ENCODE measurements around the gene RNF114. TPM values are rescaled to one million over a fixed set of nuclear protein-coding genes. Genes with fewer than 3 reads are reported as not detected.
A peak's percentile ranks its signal among the peaks of the same experiment; 100 is the strongest.

Gene RNF114
- polyA plus RNA-seq, 1 of the 3 experiments (the other 2 are of a cell fraction): 55.0 TPM

- H3K27me3 ChIP-seq (ENCODE audit: insufficient read depth): no peaks in the 10 kb centered on the region
- 49% methylated on average over 12 of the region's 18 CpGs for WGBS (ENCODE audit: low lambda C conversion rate)
- POLR2A ChIA-PET: interaction anchor here (0.6 to 4.2 kb wide), 15 partner anchors 10 to 190 kb away, joined by 3 to 27 read pairs (median 5); no protein-coding TSS in a partner anchor
- peaks cover 20 to 53% of the 10 kb centered on the region in 2 experiments for H3K4me1 ChIP-seq (ENCODE audit: control insufficient read depth in 1 of 2, insufficient read depth in 2 of 2, low read depth in 1 of 2, low read length in 1 of 2)
- H3F3A ChIP-seq (replicated peaks; ENCODE audit: insufficient read depth): peaks cover 34% of the 10 kb centered on the region
- H3K79me2 ChIP-seq (ENCODE audit: insufficient read depth): peaks cover 54% of the 10 kb centered on the region
- CTCF ChIA-PET: interaction anchor here (0.6 to 22.2 kb wide), 12 partner anchors 28 to 195 kb away, joined by 3 to 807 read pairs (median 4); no protein-coding TSS in a partner anchor
- peaks cover 3 to 6% of the 10 kb centered on the region in 2 experiments for H3K36me3 ChIP-seq (replicated peaks in 1 of 2; ENCODE audit: control insufficient read depth in 1 of 2, insufficient read depth in 2 of 2, low read length in 1 of 2)
- H3K4me3 ChIP-seq (ENCODE audit: low read depth in 2 of 2, low read length in 1 of 2): peak overlapping the region; percentile 76 to 80
- H2AFZ ChIP-seq (ENCODE audit: low read depth): no peak overlapping the region
- TF ChIP-seq GATA2 (CRISPR knock-in tag; IDR thresholded peaks at IDR 0.05) (no peak), IRF3 (IDR thresholded peaks at IDR 0.05; ENCODE audit: low read depth, low read length) (no peak), ELF1 (IDR thresholded peaks at IDR 0.05) (no peak), RCOR1 (IDR thresholded peaks at IDR 0.05; ENCODE audit: low read length) (no peak), FOXJ3 (CRISPR knock-in tag; IDR thresholded peaks at IDR 0.05) (no peak), CTCF (IDR thresholded peaks at IDR 0.05) (no peak), MEF2A (IDR thresholded peaks at IDR 0.05; ENCODE audit: borderline replicate concordance, low read depth) (no peak), MAX (IDR thresholded peaks at IDR 0.05; ENCODE audit: low read depth) (no peak), TEAD4 (IDR thresholded peaks at IDR 0.05; ENCODE audit: borderline replicate concordance, insufficient read depth) (no peak), RXRA (IDR thresholded peaks at IDR 0.05; ENCODE audit: borderline replicate concordance, low read depth) (no peak), REST (IDR thresholded peaks at IDR 0.05; ENCODE audit: low read depth, low read length) (no peak), GABPA (IDR thresholded peaks at IDR 0.05; ENCODE audit: low read depth) (no peak), FOXM1 (IDR thresholded peaks at IDR 0.05; ENCODE audit: low read depth) (no peak), USF2 (IDR thresholded peaks at IDR 0.05; ENCODE audit: borderline replicate concordance, low read depth, low read length) (no peak), ZBTB33 (IDR thresholded peaks at IDR 0.05; ENCODE audit: borderline replicate concordance, low read depth) (no peak)
- no peaks in the 10 kb centered on the region for H3K9me2 ChIP-seq
- H3K4me2 ChIP-seq: peak overlapping the region; percentile 97
- peaks cover 26% of the 10 kb centered on the region for H4K20me1 ChIP-seq (ENCODE audit: insufficient read depth)
- DNase-seq: peak; percentile 61
- no peaks in the 10 kb centered on the region for H3K9me3 ChIP-seq
- peak overlapping the region; percentile 91 for H3K9ac ChIP-seq
- peak overlapping the region; percentile 43 to 76 for H3K27ac ChIP-seq (ENCODE audit: low read depth in 2 of 2, low read length in 1 of 2)
These were observed 47.7 kb downstream of the RNF114 start for GRCh38 chr20:49983848-49984408.
